HEK293 (cell line): Measurements from ENCODE around the gene MPO.

Source experiments
- BCL11A ChIP-seq: fragments of 450-650 bp; formaldehyde crosslinking; IDR thresholded peaks from 2 replicates; pipeline ENCODE4 v1.5.1; 2016; ENCODE audit warnings: low read depth, missing biosample characterization, missing genetic modification characterization
- KLF7 ChIP-seq: fragments of 450-650 bp; formaldehyde crosslinking; IDR thresholded peaks from 2 replicates; pipeline ENCODE4 v1.5.1; 2016; ENCODE audit warnings: missing biosample characterization, missing genetic modification characterization, borderline replicate concordance
- ZBTB1 ChIP-seq: fragments of 450-650 bp; formaldehyde crosslinking; IDR thresholded peaks from 2 replicates; pipeline ENCODE4 v1.5.1; 2016; ENCODE audit warnings: missing biosample characterization, missing genetic modification characterization
- ZFP37 ChIP-seq: fragments of 450-650 bp; formaldehyde crosslinking; IDR thresholded peaks from 2 replicates; pipeline ENCODE4 v1.5.1; 2016; ENCODE audit warnings: missing biosample characterization, missing genetic modification characterization
- ZFP41 ChIP-seq: fragments of 450-650 bp; formaldehyde crosslinking; IDR thresholded peaks from 2 replicates; pipeline ENCODE4 v1.5.1; 2016; ENCODE audit warnings: missing biosample characterization, missing genetic modification characterization, borderline replicate concordance
- ZNF2 ChIP-seq: fragments of 450-650 bp; formaldehyde crosslinking; IDR thresholded peaks from 2 replicates; pipeline ENCODE4 v1.5.1; 2016; ENCODE audit warnings: missing biosample characterization, missing genetic modification characterization
- ZNF549 ChIP-seq: fragments of 450-650 bp; IDR thresholded peaks from 2 replicates; pipeline ENCODE4 v1.5.1; 2018; ENCODE audit warnings: missing biosample characterization, missing genetic modification characterization, mild to moderate bottlenecking, inconsistent platforms, moderate library complexity
- ZNF658 ChIP-seq: fragments of 450-650 bp; formaldehyde crosslinking; IDR thresholded peaks from 2 replicates; pipeline ENCODE4; 2016; ENCODE audit warnings: missing biosample characterization, missing genetic modification characterization
- ZNF660 ChIP-seq: fragments of 450-650 bp; IDR thresholded peaks from 2 replicates; pipeline ENCODE4 v1.5.1; 2018; ENCODE audit warnings: missing biosample characterization, mild to moderate bottlenecking, missing genetic modification characterization
- TF ChIP-seq, protein P1 (sequence below): fragments of 450-650 bp; formaldehyde crosslinking; IDR thresholded peaks from 2 replicates; pipeline ENCODE4 v1.5.1; 2016; ENCODE audit warnings: missing biosample characterization, missing genetic modification characterization

GRCh38 chr17:58234512-58234911, 46.2 kb downstream of the MPO start:
- TF ChIP-seq ZFP41 (tag by site-specific recombination) (no peak), ZFP37 (tag by site-specific recombination) (no peak), BCL11A (tag by site-specific recombination) (no peak), KLF7 (tag by site-specific recombination) (no peak), ZBTB1 (tag by site-specific recombination) (no peak), ZNF660 (tag by site-specific recombination) (no peak), ZNF549 (no peak), ZNF2 (tag by site-specific recombination) (no peak), ZNF658 (no peak)
- TF ChIP-seq, protein P1, sequence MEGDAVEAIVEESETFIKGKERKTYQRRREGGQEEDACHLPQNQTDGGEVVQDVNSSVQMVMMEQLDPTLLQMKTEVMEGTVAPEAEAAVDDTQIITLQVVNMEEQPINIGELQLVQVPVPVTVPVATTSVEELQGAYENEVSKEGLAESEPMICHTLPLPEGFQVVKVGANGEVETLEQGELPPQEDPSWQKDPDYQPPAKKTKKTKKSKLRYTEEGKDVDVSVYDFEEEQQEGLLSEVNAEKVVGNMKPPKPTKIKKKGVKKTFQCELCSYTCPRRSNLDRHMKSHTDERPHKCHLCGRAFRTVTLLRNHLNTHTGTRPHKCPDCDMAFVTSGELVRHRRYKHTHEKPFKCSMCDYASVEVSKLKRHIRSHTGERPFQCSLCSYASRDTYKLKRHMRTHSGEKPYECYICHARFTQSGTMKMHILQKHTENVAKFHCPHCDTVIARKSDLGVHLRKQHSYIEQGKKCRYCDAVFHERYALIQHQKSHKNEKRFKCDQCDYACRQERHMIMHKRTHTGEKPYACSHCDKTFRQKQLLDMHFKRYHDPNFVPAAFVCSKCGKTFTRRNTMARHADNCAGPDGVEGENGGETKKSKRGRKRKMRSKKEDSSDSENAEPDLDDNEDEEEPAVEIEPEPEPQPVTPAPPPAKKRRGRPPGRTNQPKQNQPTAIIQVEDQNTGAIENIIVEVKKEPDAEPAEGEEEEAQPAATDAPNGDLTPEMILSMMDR: no peak
